RPMI8226 (cell line): ENCODE measurements around the gene PGAM2.
A peak's percentile ranks its signal among the peaks of the same experiment; 100 is the strongest.
"Not testable (repeated sequence)": the region's sequence is repeated elsewhere in the genome, so short reads cannot be mapped to it uniquely, and the experiment has no call there.

Experiments
- DNase-seq: peaks from one replicate; pipeline ENCODE4 v3.0.0-alpha.2; 2015

PGAM2 gene

DNA sequence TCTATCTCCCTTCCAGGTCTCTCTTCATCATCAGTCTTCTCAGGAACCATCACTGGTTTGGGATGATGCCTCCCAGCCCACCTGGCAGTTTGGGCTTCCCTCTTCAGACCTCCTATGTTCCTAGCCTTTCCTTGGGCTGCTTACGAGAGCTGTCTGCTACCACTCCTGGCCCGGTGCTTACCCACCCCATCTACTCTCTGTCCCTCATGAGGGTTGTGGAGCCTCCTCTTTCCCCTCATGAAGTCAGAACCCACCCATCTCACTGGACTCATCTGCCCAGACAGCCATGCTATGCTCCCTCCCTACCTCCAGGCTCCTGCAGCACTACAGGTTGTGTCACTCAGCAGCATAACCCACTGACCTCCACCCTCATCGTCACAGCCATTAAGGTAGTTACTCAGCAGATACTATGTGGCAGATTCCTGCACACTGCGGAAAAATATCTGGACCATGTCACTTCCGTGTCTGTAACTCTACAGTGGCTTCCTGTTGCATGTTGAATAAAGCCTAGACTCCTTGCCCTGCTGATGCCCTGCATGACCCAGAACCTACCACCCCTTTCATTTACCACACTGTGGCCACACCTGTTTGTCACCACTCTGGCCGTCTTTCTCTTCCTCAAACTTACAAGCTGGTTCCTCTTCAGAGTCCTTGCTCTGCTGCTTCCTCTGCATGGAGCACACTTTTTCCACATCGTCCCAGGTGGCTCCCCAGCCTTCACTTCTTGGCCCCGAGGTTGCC, 18.9 kb downstream of the PGAM2 start:
- peak; percentile 91 for DNase-seq

DNA sequence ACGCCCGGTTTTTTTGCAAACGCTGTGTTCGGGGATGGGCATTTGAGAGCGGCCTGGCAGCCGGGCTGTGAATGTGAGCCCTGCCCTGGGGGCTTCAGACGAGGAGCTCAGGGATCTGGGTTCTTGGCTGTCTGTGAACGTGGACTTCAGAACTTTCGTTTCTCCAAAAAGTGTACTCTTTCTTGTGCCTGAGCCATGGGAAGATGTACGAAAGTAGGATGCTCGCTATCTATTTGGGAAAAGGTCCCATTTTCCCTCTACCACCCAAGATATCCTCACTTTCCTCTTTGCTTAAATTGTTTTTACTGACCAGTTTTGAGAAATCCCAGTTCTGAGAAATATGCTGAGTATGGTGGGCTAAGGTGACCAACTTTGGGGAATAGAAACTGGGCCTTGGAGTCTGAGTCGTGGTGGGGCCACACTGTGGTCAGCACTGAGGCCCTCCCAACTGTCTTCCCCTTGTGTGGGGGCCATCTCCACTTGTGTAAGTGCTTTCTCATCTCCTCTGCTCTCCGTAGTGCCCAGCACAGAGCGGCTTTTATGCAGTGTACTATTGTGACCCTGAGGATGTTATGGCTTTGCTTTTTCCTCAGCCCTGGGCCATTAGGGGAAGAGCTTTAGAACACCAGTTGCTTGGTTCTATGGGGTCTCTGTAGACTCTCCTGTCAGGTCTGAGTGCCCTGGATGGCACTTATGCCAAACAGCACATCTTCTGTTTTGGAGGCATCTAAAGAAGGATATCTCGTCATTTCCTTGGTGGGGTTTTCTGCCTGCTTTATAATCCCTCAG, 19.9 kb downstream of the PGAM2 start:
- peak; percentile 76 for DNase-seq

DNA sequence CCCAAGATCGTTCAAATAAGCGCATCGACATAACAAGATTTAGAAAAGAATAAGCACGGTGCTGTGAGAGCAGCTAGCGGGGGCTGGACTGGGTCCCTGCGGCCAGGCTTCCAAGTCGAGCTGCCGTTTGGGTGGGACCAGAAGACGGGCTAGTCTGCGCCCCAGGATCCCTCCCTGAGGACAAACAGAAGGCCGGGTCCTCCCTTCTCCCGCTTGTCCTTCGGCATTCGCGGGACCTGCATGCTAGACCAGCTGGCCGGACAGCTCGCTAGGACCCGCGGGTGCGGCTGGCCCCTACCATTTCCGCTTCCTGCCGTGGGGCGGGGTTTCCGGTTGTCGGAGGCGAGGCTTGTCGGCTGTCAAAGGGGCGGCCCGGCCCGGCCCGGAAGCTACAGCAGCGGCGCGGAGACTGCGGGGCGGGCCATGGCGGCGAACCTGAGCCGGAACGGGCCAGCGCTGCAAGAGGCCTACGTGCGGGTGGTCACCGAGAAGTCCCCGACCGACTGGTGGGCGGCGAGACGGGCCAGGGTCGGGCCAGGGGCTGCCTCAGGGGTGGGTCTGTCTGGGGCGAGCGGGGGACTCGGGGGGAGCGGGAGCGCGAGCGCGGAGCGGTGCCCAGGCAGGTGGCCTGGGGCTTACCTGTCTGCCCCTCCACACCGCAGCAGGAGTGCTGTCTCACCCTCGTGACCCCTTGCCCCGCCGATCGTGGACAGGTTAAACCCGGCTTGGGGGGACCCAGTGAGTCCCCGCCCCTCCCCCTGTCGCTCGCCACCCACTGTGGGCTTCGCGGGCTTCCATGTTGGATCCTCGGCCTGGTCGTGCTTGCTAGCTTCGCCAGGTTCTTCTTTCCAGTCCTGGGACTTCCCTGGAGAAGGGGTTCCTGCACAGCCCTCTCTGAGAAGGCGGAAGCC, 20.8 kb downstream of the PGAM2 start, which contains the start of gene DBNL:
Gene DBNL (plus strand): TSS at position 388 of the 911 bp plus-strand sequence. CDS start 36 bp downstream, at position 424.
- DNase-seq, result peak; percentile 95

DNA sequence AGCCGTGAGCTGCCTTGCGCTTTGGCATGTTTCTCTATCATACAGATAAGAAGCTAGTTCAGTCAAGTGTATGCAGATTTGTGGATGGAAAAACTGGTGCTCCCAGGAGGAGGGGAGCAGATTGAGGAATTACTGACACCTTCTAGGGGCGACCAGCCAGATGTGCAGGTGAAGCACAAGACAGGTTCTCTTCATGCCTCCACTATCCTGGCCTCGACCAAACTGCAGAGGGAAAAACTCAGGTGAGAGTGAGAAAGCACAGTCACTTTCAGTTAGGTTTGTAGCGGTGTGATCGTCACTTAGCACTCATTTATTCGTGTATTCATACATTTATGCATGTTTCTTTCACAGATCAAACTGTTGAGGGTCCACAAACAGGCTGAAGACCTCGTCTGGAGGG, 21.5 kb downstream of the PGAM2 start:
- no peak for DNase-seq

DNA sequence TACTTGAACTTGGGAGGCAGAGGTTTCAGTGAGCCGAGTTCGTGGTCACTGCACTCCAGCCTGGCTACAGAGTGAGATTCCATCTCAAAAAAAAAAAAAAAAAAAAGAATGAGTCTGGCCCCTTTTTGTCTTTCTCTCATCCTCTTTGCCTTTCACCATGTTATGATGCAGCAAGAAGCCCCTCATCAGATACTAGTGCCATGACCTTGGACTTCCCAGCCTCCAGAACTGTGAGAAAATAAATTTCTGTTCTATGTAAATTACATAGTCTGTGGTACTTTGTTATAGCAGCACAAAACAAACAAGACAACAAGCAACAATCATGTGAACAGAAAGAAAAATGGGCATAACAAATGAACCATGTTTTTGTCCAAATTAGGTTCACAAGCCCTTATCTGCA, 23.1 kb downstream of the PGAM2 start:
- DNase-seq, result no peak

DNA sequence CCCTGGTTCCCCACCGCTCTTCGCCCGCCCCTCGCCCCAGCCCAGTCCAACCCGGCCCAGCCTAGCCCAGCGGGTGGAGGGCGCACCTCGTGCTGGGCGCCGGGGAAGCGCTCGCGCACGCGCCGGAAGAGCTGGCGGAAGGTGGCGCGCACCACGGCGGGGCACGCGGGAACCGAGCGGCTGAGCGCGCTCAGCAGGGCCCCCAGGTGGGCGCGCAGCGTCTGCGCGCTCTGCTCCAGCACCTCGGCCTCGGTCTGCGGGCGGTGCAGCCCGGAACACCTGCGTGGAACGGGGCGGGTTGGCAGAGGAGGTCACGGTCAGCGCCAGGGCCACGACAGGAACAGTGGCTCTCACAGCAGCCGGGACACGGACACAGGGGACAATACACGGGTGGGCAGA, 24.9 kb downstream of the PGAM2 start:
- DNase-seq, result peak; percentile 77

DNA sequence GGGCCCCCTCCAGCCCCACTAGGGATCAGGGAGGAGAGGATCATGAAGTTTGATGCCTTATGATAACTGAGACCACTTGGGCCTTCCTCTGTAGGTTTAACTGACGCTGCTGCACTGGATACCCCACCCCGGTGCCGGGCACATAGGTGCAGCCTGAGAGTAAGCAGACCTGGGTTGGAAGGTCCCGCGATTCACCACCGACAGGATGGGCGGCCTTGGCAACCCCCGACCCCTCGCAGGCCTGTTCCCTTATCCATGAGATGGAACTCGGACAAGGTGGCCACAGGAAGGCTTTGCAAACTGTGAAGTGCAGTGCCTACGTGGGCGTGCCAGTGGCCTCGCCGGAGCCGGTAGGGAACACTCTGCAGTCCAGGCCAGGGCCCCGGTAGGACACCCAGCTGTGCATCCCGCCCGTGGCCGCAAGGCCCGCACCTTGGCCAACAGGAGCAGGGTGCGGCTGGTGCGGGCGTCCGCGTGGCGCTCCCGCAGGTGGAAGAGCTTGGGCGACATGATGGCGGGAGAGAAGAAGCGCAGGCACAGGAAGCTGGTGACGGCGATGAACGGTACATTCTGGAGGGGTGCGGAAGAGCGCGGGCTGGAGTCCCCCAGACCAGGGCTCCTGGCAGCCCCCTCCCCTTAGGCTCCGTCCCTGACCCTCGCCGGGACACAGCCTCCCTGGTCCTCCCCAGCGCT, 25.4 kb downstream of the PGAM2 start:
- not testable (repeated sequence) for DNase-seq

DNA sequence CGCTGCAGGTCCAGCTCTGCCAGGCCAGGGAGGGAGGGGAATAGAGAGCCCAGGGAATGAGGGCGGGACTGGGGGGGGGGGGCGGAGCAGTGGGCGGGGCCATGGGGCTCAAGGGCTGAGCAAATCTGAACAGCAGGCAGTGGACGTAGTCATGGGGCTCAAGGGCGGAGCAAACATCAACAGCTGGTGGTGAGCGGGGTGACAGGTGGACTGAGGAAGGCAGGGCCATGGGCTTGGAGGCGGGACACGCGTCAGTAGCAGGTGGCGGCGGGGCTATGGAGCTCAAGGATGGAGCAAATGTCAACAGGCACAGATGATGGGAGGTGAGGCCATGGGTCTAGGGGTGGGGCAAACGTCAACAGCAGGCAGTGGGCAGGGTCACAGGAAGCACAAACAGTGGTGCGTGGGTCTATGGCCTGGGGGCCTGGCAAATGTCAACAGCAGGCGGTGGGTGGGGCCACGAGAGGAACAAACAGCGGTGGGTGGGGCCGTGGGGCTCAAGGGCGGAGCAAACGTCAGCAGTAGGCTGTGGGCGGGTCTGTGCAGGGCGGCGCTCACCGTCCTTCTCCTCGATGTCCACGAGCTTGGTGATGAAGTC, 26.3 kb downstream of the PGAM2 start:
- peak; percentile 95 for DNase-seq

DNA sequence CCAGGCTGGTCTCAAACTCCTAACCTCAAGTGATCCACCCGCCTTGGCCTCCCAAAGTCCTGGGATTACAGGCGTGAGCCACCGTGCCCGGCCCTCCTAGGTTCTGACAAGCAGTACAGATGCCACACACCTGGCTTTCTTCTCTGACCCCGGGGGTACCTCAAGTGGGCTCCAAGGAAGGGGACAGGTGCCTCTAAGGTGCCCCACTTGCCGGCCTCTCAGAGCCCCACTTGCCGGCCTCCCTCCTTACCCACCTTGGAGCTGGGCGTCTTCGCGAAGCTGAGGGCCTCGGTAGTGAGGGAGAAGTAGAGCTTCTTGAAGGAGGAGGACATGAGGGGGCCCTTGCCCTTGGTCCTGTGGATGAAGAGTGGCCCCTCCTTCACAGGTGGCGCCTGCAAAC, 26.8 kb downstream of the PGAM2 start:
- DNase-seq, result not testable (repeated sequence)

DNA sequence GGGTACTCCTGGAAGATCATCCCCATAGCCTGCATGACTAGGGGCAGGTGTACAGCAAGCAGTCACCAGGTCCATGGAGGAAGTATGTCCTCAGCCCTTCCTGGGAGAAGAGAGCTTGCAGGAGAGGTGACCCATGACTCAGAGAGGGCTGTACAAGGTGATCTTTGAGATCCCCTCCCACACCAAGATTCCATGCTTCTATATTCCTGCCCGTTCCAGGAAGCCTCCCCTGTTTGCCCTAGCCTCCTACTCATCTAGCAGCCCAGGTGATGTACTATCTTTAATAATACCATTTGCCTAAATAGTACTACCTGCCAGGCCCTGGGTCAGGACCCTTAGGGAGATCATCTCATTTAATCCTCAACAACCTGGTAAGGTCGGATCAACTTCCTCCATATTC, 27.4 kb downstream of the PGAM2 start:
- DNase-seq, result not testable (repeated sequence)

DNA sequence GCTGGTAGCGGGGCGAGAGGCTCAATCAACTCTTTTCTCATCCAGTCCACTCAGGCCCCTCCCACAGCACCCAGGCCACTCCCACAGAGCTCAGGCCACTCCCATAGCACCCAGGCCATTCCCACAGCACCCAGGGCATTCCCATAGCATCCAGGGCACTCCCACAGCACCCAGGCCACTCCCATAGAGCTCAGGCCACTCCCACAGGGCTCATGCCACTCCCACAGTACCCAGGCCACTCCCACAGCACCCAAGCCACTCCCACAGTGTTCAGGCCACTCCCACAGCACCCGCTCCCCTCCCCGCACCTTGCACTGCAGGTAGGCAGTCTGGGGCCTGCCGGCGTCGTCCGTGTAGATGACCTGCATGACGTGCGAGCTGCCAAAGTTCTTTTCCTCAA, 29.0 kb downstream of the PGAM2 start:
- DNase-seq, result not testable (repeated sequence)

DNA sequence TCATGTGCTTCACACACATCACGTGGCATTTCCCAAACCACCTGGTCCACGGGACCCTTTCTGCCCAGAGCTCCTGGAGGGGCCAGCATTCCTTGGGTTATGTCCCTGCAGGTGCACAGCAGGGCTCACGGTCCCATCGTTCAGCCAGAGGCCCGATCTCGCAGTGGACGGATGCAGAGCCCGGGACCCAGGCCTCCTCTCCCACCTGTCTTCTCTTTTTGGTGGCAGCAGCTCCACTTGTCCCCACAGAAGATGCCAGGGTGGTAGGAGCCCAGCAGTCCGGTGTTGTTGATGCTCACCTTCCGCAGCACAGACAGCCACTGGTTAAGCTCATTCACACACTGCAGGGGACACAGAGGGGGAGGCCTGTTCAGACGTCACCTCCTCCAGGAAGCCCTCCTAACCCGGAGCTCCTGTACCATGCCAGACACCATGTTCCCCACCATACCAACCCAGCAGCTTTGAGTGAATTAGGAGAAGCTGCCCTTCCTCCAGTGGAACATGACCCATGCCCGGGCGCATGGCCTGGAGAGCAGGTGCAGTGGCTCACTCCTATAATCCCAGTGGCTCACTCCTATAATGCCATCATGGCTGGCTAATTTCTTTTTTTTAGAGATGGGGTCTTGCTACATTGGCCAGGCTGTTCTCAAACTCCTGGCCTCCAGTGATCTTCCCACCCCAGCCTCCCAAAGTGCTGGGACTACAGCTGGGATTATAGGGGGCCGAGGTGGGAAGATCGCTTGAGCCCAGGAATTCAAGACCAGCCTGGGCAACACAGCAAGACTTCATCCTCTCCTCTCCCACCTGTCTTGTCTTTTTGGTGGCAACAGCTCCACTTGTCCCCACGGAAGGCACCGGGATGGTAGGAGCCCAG, 31.2 kb downstream of the PGAM2 start:
- DNase-seq, result not testable (repeated sequence)

DNA sequence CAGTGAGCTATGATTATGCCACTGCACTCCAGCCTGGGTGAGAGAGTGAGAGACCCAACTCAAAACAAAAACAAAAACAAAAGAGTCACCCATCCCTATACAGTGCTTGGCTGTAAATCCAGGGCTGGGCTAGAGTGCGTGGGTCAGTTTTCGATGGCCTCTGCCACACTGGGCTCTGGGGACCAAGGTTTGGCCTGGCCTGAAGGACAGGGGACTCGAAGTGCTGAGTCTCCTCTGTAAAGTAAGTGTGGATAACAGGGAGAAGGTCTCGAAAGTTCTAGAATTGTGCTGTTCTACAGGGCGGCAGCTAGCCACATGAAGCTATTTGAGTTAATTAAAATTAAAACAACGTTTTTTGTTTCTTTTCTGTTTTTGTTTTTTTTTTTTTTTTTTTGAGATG, 33.3 kb downstream of the PGAM2 start:
- not testable (repeated sequence) for DNase-seq

DNA sequence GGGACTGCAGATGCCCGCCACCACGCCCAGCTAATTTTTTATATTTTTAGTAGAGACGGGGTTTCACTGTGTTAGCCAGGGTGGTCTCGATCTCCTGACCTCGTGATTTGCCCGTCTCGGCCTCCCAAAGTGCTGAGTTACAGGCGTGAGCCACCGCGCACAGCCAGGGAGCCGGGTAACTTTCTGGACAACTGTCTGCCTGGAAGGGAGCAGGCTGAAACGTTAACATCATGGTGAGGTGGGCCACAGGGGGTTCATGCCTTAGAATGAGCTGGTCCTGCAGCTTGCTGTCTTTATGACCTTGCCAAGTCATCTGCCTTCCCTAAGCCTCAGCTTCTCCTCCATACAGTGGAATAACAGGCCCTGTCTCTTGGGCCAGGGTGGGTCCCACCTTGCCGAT, 34.0 kb downstream of the PGAM2 start:
- DNase-seq, result not testable (repeated sequence)

DNA sequence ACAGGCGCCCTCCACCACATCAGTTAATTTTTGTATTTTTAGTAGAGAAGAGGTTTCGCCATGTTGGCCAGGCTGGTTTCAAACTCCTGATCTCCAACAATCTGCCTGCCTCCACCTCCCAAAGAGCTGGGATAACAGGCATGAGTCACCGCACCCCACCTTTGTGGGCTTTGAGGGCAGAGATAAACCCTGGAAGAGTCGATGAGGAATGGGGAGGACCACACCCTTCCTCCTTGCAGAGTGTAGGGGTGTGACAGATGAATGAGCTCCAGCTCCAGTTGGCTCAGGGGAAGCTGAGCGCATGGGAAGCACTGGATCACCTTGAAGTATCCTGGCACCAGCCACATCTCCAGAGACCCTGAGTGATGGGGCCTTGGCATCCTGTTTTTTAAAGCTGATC, 35.3 kb downstream of the PGAM2 start:
- DNase-seq, result not testable (repeated sequence)

DNA sequence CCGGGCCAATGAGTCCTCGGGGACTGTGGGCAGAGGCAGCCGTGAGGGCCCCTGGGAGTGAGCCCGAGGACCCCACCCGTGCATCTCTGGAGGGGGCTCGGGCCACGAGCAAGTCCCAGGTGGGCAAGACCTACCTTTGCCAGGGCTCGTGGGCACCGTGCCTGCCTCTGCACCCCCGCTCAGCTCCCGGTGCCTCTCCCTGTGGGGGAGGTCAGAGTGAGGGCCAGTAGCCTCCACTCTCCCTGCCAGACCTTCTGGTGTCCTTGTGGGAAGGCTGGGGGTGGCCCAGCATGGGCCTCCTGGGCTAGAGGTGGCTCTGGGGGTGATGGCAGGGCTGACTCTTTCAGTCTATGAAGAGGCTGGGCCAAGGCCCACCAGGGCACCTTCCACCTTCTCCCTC, 35.9 kb downstream of the PGAM2 start:
- not testable (repeated sequence) for DNase-seq

DNA sequence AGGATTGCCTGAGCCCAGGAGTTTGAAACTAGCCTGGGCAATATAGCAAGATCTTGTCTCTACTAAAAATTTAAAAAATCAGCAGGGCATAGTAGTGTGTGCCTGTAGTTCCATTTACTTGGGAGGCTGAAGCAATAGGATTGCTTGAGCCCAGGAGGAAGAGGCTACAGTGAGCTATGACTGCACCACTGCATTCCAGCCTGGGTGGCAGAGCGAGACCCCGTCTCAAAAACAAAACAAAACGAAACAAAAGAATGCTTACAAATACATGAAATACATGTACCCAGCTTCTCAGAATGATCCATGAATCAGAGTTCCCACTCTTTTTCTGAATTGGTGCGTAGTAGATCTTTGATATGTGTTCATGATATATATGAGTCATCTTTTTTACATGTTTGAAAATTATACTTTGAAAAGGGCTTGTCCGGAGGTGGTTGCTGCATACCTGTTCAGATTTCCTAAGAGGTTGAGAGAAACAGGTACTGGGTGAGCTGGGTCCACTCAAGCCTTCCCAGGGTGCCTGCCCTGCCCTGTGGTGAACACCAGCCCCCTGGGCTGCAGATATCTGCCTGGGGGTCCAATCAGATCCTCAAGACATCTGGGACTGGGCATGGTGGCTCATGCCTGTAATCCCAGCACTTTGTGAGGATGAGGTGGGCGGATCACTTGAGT, 42.4 kb downstream of the PGAM2 start:
- DNase-seq, result not testable (repeated sequence)

DNA sequence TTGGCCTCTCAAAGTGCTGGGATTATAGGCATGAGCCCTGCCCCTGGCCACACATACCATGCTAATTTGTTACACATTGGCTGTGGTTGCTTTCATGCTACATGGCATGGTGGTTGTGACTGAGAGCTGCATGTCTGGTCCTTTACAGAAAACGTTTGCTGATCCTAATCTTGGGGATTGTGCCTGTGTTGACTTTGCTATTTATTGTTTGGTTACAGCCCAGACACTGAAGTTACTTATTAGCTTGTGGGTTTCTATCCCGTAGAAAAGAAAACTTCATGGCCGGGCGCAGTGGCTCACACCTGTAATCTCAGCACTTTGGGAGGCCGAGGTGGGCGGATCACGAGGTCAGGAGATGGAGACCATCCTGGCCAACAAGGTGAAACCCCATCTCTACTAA, 43.3 kb downstream of the PGAM2 start:
- not testable (repeated sequence) for DNase-seq

DNA sequence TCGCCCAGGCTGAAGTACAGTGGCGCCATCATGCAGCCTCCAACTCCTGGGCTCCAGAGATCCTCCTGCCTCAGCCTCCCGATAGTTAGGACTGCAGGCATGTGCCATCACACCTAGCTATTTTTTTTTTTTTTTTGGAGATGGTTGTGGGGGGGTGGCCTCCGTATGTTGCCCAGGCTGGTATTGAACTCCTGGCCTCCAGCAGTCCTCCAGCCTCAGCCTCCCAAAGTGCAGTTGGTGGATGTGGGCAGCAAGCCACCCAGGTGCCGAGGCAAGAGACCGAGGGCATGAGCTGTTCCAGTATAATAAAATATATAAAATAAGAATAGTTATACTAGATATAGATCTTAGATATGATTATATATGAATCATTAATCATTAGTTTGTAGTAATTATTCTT, 45.5 kb downstream of the PGAM2 start:
- DNase-seq, result not testable (repeated sequence)
